Astrocyte of the cerebellum (primary cell): ENCODE results near the gene ATRX.
"Not testable (repeated sequence)": the region's sequence is repeated elsewhere in the genome, so short reads cannot be mapped to it uniquely, and the experiment has no call there.

ENCODE experiments used
- DNase-seq: peaks from one replicate; pipeline ENCODE4 v3.0.0-alpha.2; 2011; ENCODE audit warnings: low read depth
- H3K4me3 ChIP-seq: 2 replicates; pipeline ENCODE4 v1.5.1; 2011; ENCODE audit warnings: mild to moderate bottlenecking, low read depth, low read length, moderate library complexity
- CTCF ChIP-seq: IDR thresholded peaks from 2 replicates; pipeline ENCODE4 v1.5.1; 2012; ENCODE audit warnings: low read length, low read depth, moderate library complexity, mild to moderate bottlenecking; ENCODE audit errors: missing control alignments
- in situ Hi-C: cut with HindIII; loops from 2 replicates; pipeline ENCODE4 v1.10.0; 2017; ENCODE audit warnings: low sequenced_read_pairs

Gene ATRX

GRCh38 chrX:77564823-77565222 is 221.2 kb downstream of the ATRX start:
- no peak for DNase-seq
- no peak overlapping the region for H3K4me3 ChIP-seq
- no peak for TF ChIP-seq CTCF
- in situ Hi-C loops = no loop called here

DNA sequence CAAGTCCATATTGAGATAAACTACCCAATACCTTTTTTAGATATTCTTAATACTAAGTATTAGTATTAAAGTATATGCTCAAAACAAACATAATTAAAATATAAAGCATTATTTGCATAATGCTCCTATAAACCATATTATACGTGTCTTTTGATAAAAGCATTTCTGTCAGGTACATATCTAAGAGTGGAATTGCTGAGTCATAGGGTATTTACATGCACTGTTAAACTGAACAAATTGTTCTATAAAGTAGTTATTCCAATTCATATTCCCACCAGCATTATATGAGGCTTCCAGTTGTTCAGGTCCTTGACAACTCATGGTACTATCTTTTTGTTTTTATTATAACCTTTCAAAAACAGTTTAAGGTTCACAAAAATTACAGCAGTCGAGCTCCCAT is 224.6 kb downstream of the ATRX start:
- in situ Hi-C loops = no loop called here
- no peak for TF ChIP-seq CTCF
- DNase-seq = no peak

GRCh38 chrX:77556276-77556675 is 229.7 kb downstream of the ATRX start:
- no peak overlapping the region for H3K4me3 ChIP-seq
- no peak for DNase-seq
- no peak for TF ChIP-seq CTCF
- in situ Hi-C loops = no loop called here

More for the DNA sequence above, 224.6 kb downstream of the ATRX start:
- no peak overlapping the region for H3K4me3 ChIP-seq

GRCh38 chrX:77548751-77549150 is 237.3 kb downstream of the ATRX start:
- in situ Hi-C loops = no loop called here
- DNase-seq = no peak
- H3K4me3 ChIP-seq = no peak overlapping the region
- TF ChIP-seq CTCF = no peak

DNA sequence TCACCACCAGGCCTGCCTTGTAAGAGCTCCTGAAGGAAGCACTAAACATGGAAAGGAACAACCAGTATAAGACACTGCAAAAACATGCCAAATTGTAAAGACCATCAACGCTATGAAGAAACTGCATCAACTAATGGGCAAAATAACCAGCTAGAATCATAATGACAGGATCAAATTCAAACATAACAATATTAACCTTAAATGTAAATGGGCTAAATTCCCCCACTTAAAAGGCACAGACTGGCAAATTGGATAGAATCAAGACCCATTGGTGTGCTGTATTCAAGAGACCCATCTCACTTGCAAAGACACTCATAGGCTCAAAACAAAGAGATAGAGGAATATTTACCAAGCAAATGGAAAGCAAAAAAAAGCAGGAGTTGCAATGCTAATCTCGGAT is 246.2 kb downstream of the ATRX start:
- in situ Hi-C loops, DNase-seq, H3K4me3 ChIP-seq: not testable (repeated sequence)

DNA sequence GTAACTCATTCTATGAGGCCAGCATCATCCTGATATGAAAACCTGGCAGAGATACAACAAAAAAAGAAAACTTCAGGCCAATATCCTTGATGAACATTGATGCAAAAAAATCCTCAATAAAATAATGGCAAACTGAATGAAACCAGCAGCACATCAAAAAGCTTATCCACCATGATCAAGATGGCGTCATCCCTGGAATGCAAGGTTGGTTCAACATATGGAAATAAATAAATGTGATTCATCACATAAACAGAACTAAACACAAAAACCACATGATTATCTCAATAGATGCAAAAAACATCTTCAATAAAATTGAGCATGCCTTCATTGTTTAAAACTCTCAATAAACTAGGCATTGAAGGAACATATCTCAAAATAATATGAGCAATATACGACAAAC is 254.8 kb downstream of the ATRX start:
- DNase-seq, H3K4me3 ChIP-seq, in situ Hi-C loops: not testable (repeated sequence)

DNA sequence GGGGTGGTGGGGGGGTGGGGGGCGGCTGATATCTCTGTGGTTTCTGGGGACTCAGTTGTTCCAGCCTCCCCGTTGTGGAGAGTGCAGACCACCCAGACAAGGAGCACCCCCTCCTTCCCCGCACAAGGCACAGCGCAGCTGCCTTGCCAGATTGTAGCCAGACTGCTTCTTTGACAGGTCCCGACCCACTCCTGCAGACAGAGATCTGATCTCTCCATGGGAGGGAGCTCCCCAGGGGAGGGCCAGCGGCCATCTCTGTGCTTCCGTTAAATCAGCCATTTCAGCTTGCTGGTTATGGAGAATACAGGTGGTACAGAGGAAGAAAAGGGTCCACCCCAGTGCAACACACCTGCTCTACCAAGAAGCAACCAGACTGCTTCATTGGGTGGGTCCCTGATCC is 258.0 kb downstream of the ATRX start:
- in situ Hi-C loops = no loop called here
- no peak for DNase-seq
- H3K4me3 ChIP-seq = no peak overlapping the region
- no peak for TF ChIP-seq CTCF

- in situ Hi-C loops = no loop called here
- no peak for DNase-seq
- TF ChIP-seq CTCF = no peak
- H3K4me3 ChIP-seq = no peak overlapping the region
These were observed 258.6 kb downstream of the ATRX start for GRCh38 chrX:77527233-77528001.
